ENCODE data around the gene SEZ6L2.
"Not testable (repeated sequence)": the region's sequence is repeated elsewhere in the genome, so short reads cannot be mapped to it uniquely, and the experiment has no call there.

Gene SEZ6L2

GRCh38 chr16:29839822-29840221, 59.5 kb downstream of the SEZ6L2 start:
- TF ChIP-seq CTCF (IDR thresholded peaks at IDR 0.05; ENCODE audit: insufficient read depth, low read length, poor library complexity, severe bottlenecking) = no peak
- no peaks in the 10 kb centered on the region for H3K27me3 ChIP-seq (replicated peaks; ENCODE audit: control insufficient read depth, insufficient read depth, low read length)
- no peak overlapping the region for H3K4me3 ChIP-seq (replicated peaks; ENCODE audit: low read depth, low read length)
- peaks cover 23% of the 10 kb centered on the region for H3K36me3 ChIP-seq (ENCODE audit: control insufficient read depth, insufficient read depth, low read length)
- no peak for DNase-seq (ENCODE audit: extremely low read depth, insufficient read length)

GRCh38 chr16:29837841-29838240, 61.5 kb downstream of the SEZ6L2 start:
- Histone ChIP-seq H3K4me3 (replicated peaks; ENCODE audit: low read depth, low read length) (no peak overlapping the region), H3K27me3 (replicated peaks; ENCODE audit: control insufficient read depth, insufficient read depth, low read length) (no peaks in the 10 kb centered on the region), H3K36me3 (ENCODE audit: control insufficient read depth, insufficient read depth, low read length) (peaks cover 29% of the 10 kb centered on the region)
- DNase-seq (ENCODE audit: extremely low read depth, insufficient read length) = no peak
- no peak for TF ChIP-seq CTCF (IDR thresholded peaks at IDR 0.05; ENCODE audit: insufficient read depth, low read length, poor library complexity, severe bottlenecking)

GRCh38 chr16:29836623-29837022, 62.7 kb downstream of the SEZ6L2 start:
- no peaks in the 10 kb centered on the region for H3K27me3 ChIP-seq (replicated peaks; ENCODE audit: control insufficient read depth, insufficient read depth, low read length)
- H3K36me3 ChIP-seq (ENCODE audit: control insufficient read depth, insufficient read depth, low read length) = peaks cover 25% of the 10 kb centered on the region
- no peak overlapping the region for H3K4me3 ChIP-seq (replicated peaks; ENCODE audit: low read depth, low read length)
- no peak for DNase-seq (ENCODE audit: extremely low read depth, insufficient read length)
- TF ChIP-seq CTCF (IDR thresholded peaks at IDR 0.05; ENCODE audit: insufficient read depth, low read length, poor library complexity, severe bottlenecking) = no peak

- DNase-seq (ENCODE audit: extremely low read depth, insufficient read length) = no peak
- TF ChIP-seq CTCF (IDR thresholded peaks at IDR 0.05; ENCODE audit: insufficient read depth, low read length, poor library complexity, severe bottlenecking) = no peak
- H3K27me3 ChIP-seq (replicated peaks; ENCODE audit: control insufficient read depth, insufficient read depth, low read length) = no peaks in the 10 kb centered on the region
- H3K36me3 ChIP-seq (ENCODE audit: control insufficient read depth, insufficient read depth, low read length) = peaks cover 25% of the 10 kb centered on the region
- H3K4me3 ChIP-seq (replicated peaks; ENCODE audit: low read depth, low read length) = no peak overlapping the region
Measured at GRCh38 chr16:29835926-29836325, 63.4 kb downstream of the SEZ6L2 start.

- no peaks in the 10 kb centered on the region for H3K27me3 ChIP-seq (replicated peaks; ENCODE audit: control insufficient read depth, insufficient read depth, low read length)
- H3K4me3 ChIP-seq (replicated peaks; ENCODE audit: low read depth, low read length) = no peak overlapping the region
- DNase-seq (ENCODE audit: extremely low read depth, insufficient read length) = no peak
- no peak for TF ChIP-seq CTCF (IDR thresholded peaks at IDR 0.05; ENCODE audit: insufficient read depth, low read length, poor library complexity, severe bottlenecking)
- peaks cover 28% of the 10 kb centered on the region for H3K36me3 ChIP-seq (ENCODE audit: control insufficient read depth, insufficient read depth, low read length)
Measured at GRCh38 chr16:29834079-29834478, 65.3 kb downstream of the SEZ6L2 start.

- H3K4me3 ChIP-seq (replicated peaks; ENCODE audit: low read depth, low read length); H3K27me3 ChIP-seq (replicated peaks; ENCODE audit: control insufficient read depth, insufficient read depth, low read length); DNase-seq (ENCODE audit: extremely low read depth, insufficient read length): not testable (repeated sequence)
- H3K36me3 ChIP-seq (ENCODE audit: control insufficient read depth, insufficient read depth, low read length) = peaks cover 28% of the 10 kb centered on the region
Measured at GRCh38 chr16:29833219-29833618, 66.1 kb downstream of the SEZ6L2 start.

All from GM06990 (cell line).